Measurements from ENCODE around the gene CHN1. TPM values are rescaled to one million over a fixed set of nuclear protein-coding genes. Genes with fewer than 3 reads are reported as not detected.
A peak's percentile ranks its signal among the peaks of the same experiment; 100 is the strongest.

The CHN1 gene
- total RNA-seq, 2 donors from 2014 or later = 13.3 to 30.7 TPM

DNA sequence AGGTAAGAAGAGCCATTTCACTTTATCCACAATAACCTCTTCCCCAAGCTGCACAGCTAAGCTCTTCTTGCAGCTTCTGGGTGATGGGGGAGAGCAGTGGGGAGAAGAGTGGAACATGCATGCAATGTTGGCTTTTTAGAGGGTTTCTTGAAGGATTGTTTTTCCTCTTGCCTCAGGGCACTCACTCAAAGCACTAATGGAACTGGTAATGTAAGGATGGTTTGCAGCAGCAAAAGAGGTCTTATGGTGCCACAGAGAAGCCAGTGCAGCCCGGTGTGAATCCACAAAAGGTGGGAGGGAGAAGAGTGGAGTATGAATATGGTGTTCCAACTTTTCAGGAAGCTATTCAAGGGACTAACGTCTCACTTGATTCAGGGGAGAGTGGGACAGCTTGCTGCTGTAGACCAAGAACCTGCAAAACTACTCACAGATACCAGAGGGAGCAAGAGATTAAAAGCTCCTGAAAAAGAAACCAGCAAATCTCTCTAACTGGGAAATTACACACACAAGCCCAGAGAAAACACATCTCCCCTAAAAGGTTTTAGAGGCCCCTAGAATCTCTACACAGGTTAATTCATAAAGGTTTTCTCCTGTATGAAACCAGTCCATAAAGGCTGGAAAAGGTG lies 116.4 kb downstream of the CHN1 start:
- no peaks in the 10 kb centered on the region for H3K9me3 ChIP-seq
- TF ChIP-seq, protein P1, sequence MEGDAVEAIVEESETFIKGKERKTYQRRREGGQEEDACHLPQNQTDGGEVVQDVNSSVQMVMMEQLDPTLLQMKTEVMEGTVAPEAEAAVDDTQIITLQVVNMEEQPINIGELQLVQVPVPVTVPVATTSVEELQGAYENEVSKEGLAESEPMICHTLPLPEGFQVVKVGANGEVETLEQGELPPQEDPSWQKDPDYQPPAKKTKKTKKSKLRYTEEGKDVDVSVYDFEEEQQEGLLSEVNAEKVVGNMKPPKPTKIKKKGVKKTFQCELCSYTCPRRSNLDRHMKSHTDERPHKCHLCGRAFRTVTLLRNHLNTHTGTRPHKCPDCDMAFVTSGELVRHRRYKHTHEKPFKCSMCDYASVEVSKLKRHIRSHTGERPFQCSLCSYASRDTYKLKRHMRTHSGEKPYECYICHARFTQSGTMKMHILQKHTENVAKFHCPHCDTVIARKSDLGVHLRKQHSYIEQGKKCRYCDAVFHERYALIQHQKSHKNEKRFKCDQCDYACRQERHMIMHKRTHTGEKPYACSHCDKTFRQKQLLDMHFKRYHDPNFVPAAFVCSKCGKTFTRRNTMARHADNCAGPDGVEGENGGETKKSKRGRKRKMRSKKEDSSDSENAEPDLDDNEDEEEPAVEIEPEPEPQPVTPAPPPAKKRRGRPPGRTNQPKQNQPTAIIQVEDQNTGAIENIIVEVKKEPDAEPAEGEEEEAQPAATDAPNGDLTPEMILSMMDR (IDR thresholded peaks at IDR 0.05) = no peak
- H3K27me3 ChIP-seq (replicated peaks; ENCODE audit: insufficient read depth) = no peaks in the 10 kb centered on the region
- H3K36me3 ChIP-seq = no peaks in the 10 kb centered on the region
- DNase-seq (ENCODE audit: low spot score) (no peak), ATAC-seq (ENCODE audit: insufficient number of reproducible peaks, low FRiP score, low read depth) (no peak)
- H3K4me3 ChIP-seq = no peak overlapping the region
- no peaks in the 10 kb centered on the region for H3K4me1 ChIP-seq (ENCODE audit: control insufficient read depth in 1 of 2, low read depth in 2 of 2)
- no peak overlapping the region for H3K27ac ChIP-seq

DNA sequence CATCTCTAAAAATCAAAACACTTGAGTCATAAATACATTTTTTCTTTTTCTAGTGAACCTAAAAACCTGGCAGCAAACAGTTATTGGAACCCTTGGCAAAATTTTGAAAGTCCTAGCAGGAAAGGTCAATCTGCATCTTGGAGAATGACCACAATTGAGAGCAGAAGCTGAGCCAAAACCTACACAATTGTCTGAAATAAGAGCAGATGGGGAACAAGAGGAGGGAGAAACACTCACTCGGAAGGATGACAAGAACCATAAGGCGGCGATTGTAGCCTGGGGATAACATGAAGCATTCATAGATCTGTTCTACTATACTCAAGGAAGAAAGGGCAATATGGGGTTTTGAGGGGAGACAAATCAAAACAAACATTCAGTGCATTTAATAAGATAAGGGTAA lies 117.0 kb downstream of the CHN1 start:
- Histone ChIP-seq H3K4me1 (ENCODE audit: control insufficient read depth in 1 of 2, low read depth in 2 of 2) (no peaks in the 10 kb centered on the region), H3K9me3 (no peaks in the 10 kb centered on the region), H3K27me3 (replicated peaks; ENCODE audit: insufficient read depth) (no peaks in the 10 kb centered on the region), H3K27ac (no peak overlapping the region), H3K4me3 (no peak overlapping the region), H3K36me3 (no peaks in the 10 kb centered on the region)
- ATAC-seq (ENCODE audit: insufficient number of reproducible peaks, low FRiP score, low read depth) = no peak
- no peak for DNase-seq (ENCODE audit: low spot score)
- TF ChIP-seq, protein P1 (IDR thresholded peaks at IDR 0.05) = no peak

DNA sequence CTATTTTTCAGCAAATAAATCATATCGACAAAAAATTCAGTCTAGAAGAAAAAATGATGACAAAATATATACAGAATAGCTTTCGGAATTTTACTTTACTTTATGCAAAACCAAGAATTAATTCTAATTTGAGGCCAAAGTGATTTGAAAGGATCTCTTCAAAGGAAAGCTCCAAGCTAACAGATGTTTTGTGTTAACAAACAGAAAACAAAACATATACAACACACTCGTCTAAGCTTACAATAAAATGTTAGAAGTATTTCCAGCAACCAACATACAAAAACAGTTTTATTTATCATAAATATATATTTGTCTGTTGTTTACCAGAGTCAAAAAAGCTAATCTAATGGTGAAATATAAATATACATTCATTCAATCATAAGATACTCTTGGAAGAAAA lies 122.8 kb downstream of the CHN1 start:
- Histone ChIP-seq H3K27ac (no peak overlapping the region), H3K36me3 (no peaks in the 10 kb centered on the region), H3K4me1 (ENCODE audit: control insufficient read depth in 1 of 2, low read depth in 2 of 2) (no peaks in the 10 kb centered on the region), H3K9me3 (no peaks in the 10 kb centered on the region), H3K4me3 (no peak overlapping the region), H3K27me3 (replicated peaks; ENCODE audit: insufficient read depth) (no peaks in the 10 kb centered on the region)
- no peak for DNase-seq (ENCODE audit: low spot score)
- TF ChIP-seq, protein P1 (IDR thresholded peaks at IDR 0.05) = no peak
- no peak for ATAC-seq (ENCODE audit: insufficient number of reproducible peaks, low FRiP score, low read depth)

DNA sequence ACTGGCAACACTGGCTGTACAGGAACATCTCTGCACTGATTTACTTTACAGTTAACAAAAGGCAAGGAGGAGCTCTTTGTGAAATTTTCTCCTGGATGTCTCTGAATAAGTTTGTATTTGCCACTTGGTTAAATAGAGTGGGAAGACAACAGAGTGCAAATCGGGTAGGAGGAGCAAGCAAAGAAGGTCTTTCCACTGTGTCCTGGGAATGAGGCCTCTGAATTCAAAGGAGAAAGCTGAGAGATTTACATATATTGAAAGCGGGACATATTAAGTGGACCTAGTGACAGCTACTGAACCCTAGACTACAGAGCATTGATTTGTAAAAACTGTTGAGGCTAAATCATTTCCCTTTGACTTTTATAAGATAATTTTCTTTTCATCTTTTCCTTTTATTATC lies 123.5 kb downstream of the CHN1 start:
- no peaks in the 10 kb centered on the region for H3K4me1 ChIP-seq (ENCODE audit: control insufficient read depth in 1 of 2, low read depth in 2 of 2)
- no peaks in the 10 kb centered on the region for H3K9me3 ChIP-seq
- DNase-seq (ENCODE audit: low spot score) = no peak
- no peak overlapping the region for H3K4me3 ChIP-seq
- H3K27me3 ChIP-seq (replicated peaks; ENCODE audit: insufficient read depth) = no peaks in the 10 kb centered on the region
- no peak for ATAC-seq (ENCODE audit: insufficient number of reproducible peaks, low FRiP score, low read depth)
- no peaks in the 10 kb centered on the region for H3K36me3 ChIP-seq
- no peak overlapping the region for H3K27ac ChIP-seq
- TF ChIP-seq, protein P1 (IDR thresholded peaks at IDR 0.05) = no peak

DNA sequence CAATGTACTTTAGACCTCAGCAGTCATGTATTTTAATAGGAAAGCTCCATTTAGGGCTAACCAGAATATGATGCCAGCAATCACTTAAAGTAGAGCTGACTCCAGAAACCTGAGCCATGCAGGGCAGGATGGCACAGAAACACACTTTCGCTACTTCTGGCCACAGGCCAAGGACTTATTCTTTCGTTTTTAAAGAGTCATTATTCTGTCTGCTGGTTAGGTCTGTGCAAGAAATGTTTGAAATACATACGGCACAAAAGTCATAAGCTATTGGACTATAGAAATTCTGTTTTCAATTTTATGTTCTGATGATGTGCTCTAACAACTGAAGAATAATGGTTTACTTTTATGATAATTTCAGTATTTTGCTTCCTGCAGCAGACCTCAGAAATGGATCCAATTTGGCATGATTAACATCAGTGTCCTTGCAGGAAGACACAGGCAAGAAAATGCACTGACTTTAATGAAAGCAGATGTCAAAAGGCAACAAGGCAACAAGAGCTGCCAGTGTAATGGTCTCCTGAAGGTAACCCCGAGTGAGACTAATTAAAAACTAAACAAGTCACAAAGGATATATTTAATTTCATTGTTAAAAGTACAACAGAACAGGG lies 126.5 kb downstream of the CHN1 start:
- no peaks in the 10 kb centered on the region for H3K27me3 ChIP-seq (replicated peaks; ENCODE audit: insufficient read depth)

More for the DNA sequence above, 126.5 kb downstream of the CHN1 start:
- Histone ChIP-seq H3K27ac (no peak overlapping the region), H3K4me3 (peak overlapping the region; percentile 62), H3K4me1 (ENCODE audit: control insufficient read depth in 1 of 2, low read depth in 2 of 2) (peaks cover 5 to 7% of the 10 kb centered on the region in 2 donors), H3K36me3 (no peaks in the 10 kb centered on the region), H3K9me3 (no peaks in the 10 kb centered on the region)
- TF ChIP-seq, protein P1 (IDR thresholded peaks at IDR 0.05) = no peak
- ATAC-seq (ENCODE audit: insufficient number of reproducible peaks, low FRiP score, low read depth) (no peak), DNase-seq (ENCODE audit: low spot score) (no peak)
